ENCODE data around the gene SPRING1. TPM values are rescaled to one million over a fixed set of nuclear protein-coding genes. Genes with fewer than 3 reads are reported as not detected.

The SPRING1 gene
- total RNA-seq, 1 donor from 2014 or later = 40.8 TPM

DNA sequence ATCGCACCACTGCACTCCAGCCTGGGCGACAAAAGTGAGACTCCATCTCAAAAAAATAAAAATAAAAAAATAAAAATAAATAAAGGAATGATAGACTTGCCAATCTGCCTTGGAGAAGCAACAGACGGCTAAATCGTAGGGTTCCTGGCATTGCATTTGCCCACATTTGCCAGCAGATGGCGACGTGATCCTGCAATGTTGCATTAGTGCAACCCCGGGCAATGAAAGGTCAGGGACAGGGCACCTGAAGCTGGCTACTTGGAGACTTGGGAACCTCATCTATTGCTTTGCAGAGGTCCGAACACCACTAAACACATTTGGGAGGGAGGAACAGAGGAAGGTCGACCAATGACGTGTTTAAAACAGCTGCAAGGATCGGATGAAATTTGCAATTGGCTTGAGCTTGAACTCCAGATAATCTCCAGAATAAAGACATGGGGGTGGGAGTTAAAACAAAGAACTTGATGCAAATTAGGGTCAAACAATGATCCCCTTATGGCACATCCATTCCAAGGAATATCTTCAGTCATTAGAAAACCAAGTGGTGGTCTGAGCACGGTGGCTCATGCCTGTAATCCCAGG is 34.6 kb downstream of the SPRING1 start:
- H3K27ac Mint-ChIP-seq (ENCODE audit: unreplicated experiment) = no peak overlapping the region
- no peak overlapping the region for H3K4me3 Mint-ChIP-seq (ENCODE audit: unreplicated experiment)
- H3K9me3 Mint-ChIP-seq (ENCODE audit: unreplicated experiment) = no peaks in the 10 kb centered on the region
- TF ChIP-seq, protein P1, sequence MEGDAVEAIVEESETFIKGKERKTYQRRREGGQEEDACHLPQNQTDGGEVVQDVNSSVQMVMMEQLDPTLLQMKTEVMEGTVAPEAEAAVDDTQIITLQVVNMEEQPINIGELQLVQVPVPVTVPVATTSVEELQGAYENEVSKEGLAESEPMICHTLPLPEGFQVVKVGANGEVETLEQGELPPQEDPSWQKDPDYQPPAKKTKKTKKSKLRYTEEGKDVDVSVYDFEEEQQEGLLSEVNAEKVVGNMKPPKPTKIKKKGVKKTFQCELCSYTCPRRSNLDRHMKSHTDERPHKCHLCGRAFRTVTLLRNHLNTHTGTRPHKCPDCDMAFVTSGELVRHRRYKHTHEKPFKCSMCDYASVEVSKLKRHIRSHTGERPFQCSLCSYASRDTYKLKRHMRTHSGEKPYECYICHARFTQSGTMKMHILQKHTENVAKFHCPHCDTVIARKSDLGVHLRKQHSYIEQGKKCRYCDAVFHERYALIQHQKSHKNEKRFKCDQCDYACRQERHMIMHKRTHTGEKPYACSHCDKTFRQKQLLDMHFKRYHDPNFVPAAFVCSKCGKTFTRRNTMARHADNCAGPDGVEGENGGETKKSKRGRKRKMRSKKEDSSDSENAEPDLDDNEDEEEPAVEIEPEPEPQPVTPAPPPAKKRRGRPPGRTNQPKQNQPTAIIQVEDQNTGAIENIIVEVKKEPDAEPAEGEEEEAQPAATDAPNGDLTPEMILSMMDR (IDR thresholded peaks at IDR 0.05; ENCODE audit: partially characterized antibody, unreplicated experiment) = peak; percentile 80
- H3K27me3 Mint-ChIP-seq (ENCODE audit: unreplicated experiment) = peaks cover 3% of the 10 kb centered on the region
- peak; percentile 78 for DNase-seq
- no peaks in the 10 kb centered on the region for H3K4me1 Mint-ChIP-seq (ENCODE audit: low read depth, unreplicated experiment)
- H3K36me3 Mint-ChIP-seq (ENCODE audit: unreplicated experiment) = no peaks in the 10 kb centered on the region

DNA sequence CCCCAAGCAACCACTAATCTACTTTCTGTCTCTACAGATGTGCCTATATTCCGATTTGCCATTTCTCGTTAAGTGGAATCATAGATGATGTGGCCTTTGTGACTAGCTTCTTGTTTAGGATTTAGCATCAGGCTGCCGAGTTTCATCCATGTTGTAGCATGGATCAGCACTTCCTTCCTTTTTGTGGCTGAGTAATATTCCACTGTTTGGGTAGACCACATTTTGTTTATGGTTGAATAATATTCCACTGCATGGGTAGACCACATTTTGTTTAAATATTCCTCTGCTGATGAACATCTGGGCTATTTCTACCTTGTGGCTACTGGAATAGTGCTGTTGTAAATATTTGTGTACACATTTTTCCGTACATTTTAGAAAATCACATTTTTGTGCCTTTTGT is 36.4 kb downstream of the SPRING1 start:
- no peak for DNase-seq
- Mint-ChIP-seq H3K4me3 (ENCODE audit: unreplicated experiment) (no peak overlapping the region), H3K27me3 (ENCODE audit: unreplicated experiment) (peaks cover 3% of the 10 kb centered on the region), H3K27ac (ENCODE audit: unreplicated experiment) (no peak overlapping the region), H3K9me3 (ENCODE audit: unreplicated experiment) (peaks cover 2% of the 10 kb centered on the region), H3K36me3 (ENCODE audit: unreplicated experiment) (no peaks in the 10 kb centered on the region), H3K4me1 (ENCODE audit: low read depth, unreplicated experiment) (no peaks in the 10 kb centered on the region)
- TF ChIP-seq, protein P1 (IDR thresholded peaks at IDR 0.05; ENCODE audit: partially characterized antibody, unreplicated experiment) = no peak

DNA sequence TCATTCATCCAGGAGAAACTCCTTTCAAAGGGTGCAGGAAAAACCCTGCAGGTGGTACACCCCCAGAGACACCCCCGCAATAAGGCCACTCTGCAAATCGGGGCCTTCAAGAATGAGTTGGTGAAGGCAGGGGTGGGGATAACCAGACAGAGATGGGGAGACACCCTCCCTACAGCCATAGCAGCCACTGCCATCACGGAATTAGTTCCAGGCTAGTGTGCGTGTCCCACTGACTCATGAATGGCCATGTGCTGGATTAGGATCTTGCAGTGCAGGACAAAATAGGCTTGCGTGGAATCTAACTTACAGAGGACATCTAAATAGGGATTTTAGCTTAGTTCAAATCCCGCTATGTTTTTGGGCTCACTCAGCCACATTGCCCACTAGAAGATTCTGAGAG is 37.8 kb downstream of the SPRING1 start:
- no peak for DNase-seq
- peaks cover 4% of the 10 kb centered on the region for H3K27me3 Mint-ChIP-seq (ENCODE audit: unreplicated experiment)
- no peak overlapping the region for H3K27ac Mint-ChIP-seq (ENCODE audit: unreplicated experiment)
- TF ChIP-seq, protein P1 (IDR thresholded peaks at IDR 0.05; ENCODE audit: partially characterized antibody, unreplicated experiment) = no peak
- no peaks in the 10 kb centered on the region for H3K36me3 Mint-ChIP-seq (ENCODE audit: unreplicated experiment)
- H3K4me3 Mint-ChIP-seq (ENCODE audit: unreplicated experiment) = no peak overlapping the region
- peaks cover 4% of the 10 kb centered on the region for H3K9me3 Mint-ChIP-seq (ENCODE audit: unreplicated experiment)
- no peaks in the 10 kb centered on the region for H3K4me1 Mint-ChIP-seq (ENCODE audit: low read depth, unreplicated experiment)

DNA sequence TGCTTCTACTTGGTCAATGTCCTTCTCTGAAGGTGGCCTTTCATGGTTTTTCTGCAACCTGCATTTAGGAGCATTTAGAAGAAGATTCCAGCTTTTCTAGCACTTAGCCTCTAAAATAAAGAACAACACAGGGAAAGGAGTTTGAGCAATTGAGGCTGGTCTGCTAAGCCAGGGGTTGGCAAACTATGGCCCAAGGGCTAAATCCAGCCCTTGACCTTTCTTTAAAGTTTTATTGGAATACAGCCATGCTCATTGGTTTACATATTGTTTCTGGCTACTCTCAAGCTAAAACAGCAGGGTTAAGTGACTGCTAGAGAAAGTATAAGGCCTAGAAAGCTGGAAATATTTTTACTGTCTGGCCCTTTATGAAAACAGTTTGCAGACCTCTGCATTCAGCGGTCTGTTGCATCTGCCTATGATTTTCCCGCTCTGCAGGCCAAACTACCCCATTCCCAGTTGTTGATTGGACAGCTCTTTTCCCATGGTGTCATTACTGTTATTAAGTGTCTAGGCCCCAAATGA is 39.3 kb downstream of the SPRING1 start:
- DNase-seq = no peak
- Mint-ChIP-seq H3K27ac (ENCODE audit: unreplicated experiment) (no peak overlapping the region), H3K27me3 (ENCODE audit: unreplicated experiment) (peaks cover 8% of the 10 kb centered on the region), H3K4me1 (ENCODE audit: low read depth, unreplicated experiment) (peaks cover 2% of the 10 kb centered on the region), H3K4me3 (ENCODE audit: unreplicated experiment) (no peak overlapping the region), H3K36me3 (ENCODE audit: unreplicated experiment) (no peaks in the 10 kb centered on the region), H3K9me3 (ENCODE audit: unreplicated experiment) (peaks cover 6% of the 10 kb centered on the region)
- TF ChIP-seq, protein P1 (IDR thresholded peaks at IDR 0.05; ENCODE audit: partially characterized antibody, unreplicated experiment) = no peak

DNA sequence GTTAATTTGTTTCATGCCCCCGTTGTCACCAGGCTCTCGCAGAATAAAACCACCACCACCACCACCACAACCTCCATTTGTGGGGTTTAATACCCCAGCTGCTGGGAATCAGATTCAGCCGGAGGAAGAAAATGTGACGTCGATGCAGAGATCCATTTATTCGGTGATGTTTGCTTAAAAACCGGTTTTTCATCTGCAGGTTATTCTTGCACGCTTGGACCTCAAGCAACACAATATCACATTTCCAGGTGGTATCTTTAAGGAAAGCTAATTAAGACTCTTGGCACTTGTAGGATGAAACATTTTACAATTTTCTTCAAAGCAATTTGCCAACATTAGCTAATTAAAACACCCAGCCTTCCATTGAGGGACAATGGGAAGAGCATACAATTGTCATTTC is 39.8 kb downstream of the SPRING1 start:
- TF ChIP-seq, protein P1 (IDR thresholded peaks at IDR 0.05; ENCODE audit: partially characterized antibody, unreplicated experiment) = no peak
- no peak overlapping the region for H3K4me3 Mint-ChIP-seq (ENCODE audit: unreplicated experiment)
- no peak for DNase-seq
- peaks cover 5% of the 10 kb centered on the region for H3K4me1 Mint-ChIP-seq (ENCODE audit: low read depth, unreplicated experiment)
- H3K36me3 Mint-ChIP-seq (ENCODE audit: unreplicated experiment) = no peaks in the 10 kb centered on the region
- H3K27me3 Mint-ChIP-seq (ENCODE audit: unreplicated experiment) = peaks cover 8% of the 10 kb centered on the region
- H3K9me3 Mint-ChIP-seq (ENCODE audit: unreplicated experiment) = peaks cover 6% of the 10 kb centered on the region
- H3K27ac Mint-ChIP-seq (ENCODE audit: unreplicated experiment) = no peak overlapping the region

Data from glutamatergic neuron (in vitro differentiated cells).